ENCODE results near the gene NANOS1. TPM values are rescaled to one million over a fixed set of nuclear protein-coding genes. Genes with fewer than 3 reads are reported as not detected.

NANOS1 gene
- total and polyA plus RNA-seq, 2 experiments from 2014 or later = 1.6 to 2.9 TPM

- no peak for TF ChIP-seq ETS1 (IDR thresholded peaks at IDR 0.05)
- no peak for TF ChIP-seq EZH2 (IDR thresholded peaks at IDR 0.05; ENCODE audit: low read depth, unreplicated experiment)
- no peak for TF ChIP-seq ZNF114 (CRISPR knock-in tag; IDR thresholded peaks at IDR 0.05)
- no peak for TF ChIP-seq JUNB (IDR thresholded peaks at IDR 0.05; ENCODE audit: unreplicated experiment)
- TF ChIP-seq EZH2phosphoT487 (IDR thresholded peaks at IDR 0.05; ENCODE audit: unreplicated experiment) = no peak
- no peak for TF ChIP-seq POLR2AphosphoS5 (IDR thresholded peaks at IDR 0.05; ENCODE audit: low read depth)
- TF ChIP-seq CREB1 (CRISPR knock-in tag; IDR thresholded peaks at IDR 0.05; ENCODE audit: low read depth) = no peak
These were observed 39.2 kb upstream of the NANOS1 start (continued) for GRCh38 chr10:118990326-118990725.

- H3K4me3 ChIP-seq = no peak overlapping the region
- no peak overlapping the region for H3K4me2 ChIP-seq
- no peak overlapping the region for H3K27ac ChIP-seq (ENCODE audit: low read depth)
- H3K27ac Mint-ChIP-seq = no peak overlapping the region
- H3K9me3 Mint-ChIP-seq = peaks cover 2% of the 10 kb centered on the region; the same call in 1 of the 3 replicates
- DNase-seq (ENCODE audit: low spot score) (no peak), ATAC-seq (no peak)
- H3K4me1 Mint-ChIP-seq = no peaks in the 10 kb centered on the region
- H3K4me3 Mint-ChIP-seq = no peak overlapping the region
- H3K9me2 ChIP-seq (ENCODE audit: insufficient read depth) = no peaks in the 10 kb centered on the region; the same call in 1 of the 2 replicates
- H2AFZ ChIP-seq = no peak overlapping the region
- no peaks in the 10 kb centered on the region for H4K20me1 ChIP-seq (replicated peaks; ENCODE audit: insufficient read depth)
- no peaks in the 10 kb centered on the region for H3K36me3 Mint-ChIP-seq (ENCODE audit: low read depth)
- no peaks in the 10 kb centered on the region for H3K79me2 ChIP-seq (replicated peaks; ENCODE audit: insufficient read depth)
- no peaks in the 10 kb centered on the region for H3K36me3 ChIP-seq (ENCODE audit: insufficient read depth)
- no peaks in the 10 kb centered on the region for H3K4me1 ChIP-seq (ENCODE audit: insufficient read depth)
- H3K27me3 ChIP-seq (ENCODE audit: insufficient read depth) = no peaks in the 10 kb centered on the region
- no peaks in the 10 kb centered on the region for H3K27me3 Mint-ChIP-seq (ENCODE audit: insufficient read depth, low read depth, poor library complexity)
- H3F3A ChIP-seq (replicated peaks; ENCODE audit: low read depth) = no peaks in the 10 kb centered on the region
- TF ChIP-seq ZNF331 (CRISPR knock-in tag; IDR thresholded peaks at IDR 0.05; ENCODE audit: low read depth) = no peak
- TF ChIP-seq, protein P1, sequence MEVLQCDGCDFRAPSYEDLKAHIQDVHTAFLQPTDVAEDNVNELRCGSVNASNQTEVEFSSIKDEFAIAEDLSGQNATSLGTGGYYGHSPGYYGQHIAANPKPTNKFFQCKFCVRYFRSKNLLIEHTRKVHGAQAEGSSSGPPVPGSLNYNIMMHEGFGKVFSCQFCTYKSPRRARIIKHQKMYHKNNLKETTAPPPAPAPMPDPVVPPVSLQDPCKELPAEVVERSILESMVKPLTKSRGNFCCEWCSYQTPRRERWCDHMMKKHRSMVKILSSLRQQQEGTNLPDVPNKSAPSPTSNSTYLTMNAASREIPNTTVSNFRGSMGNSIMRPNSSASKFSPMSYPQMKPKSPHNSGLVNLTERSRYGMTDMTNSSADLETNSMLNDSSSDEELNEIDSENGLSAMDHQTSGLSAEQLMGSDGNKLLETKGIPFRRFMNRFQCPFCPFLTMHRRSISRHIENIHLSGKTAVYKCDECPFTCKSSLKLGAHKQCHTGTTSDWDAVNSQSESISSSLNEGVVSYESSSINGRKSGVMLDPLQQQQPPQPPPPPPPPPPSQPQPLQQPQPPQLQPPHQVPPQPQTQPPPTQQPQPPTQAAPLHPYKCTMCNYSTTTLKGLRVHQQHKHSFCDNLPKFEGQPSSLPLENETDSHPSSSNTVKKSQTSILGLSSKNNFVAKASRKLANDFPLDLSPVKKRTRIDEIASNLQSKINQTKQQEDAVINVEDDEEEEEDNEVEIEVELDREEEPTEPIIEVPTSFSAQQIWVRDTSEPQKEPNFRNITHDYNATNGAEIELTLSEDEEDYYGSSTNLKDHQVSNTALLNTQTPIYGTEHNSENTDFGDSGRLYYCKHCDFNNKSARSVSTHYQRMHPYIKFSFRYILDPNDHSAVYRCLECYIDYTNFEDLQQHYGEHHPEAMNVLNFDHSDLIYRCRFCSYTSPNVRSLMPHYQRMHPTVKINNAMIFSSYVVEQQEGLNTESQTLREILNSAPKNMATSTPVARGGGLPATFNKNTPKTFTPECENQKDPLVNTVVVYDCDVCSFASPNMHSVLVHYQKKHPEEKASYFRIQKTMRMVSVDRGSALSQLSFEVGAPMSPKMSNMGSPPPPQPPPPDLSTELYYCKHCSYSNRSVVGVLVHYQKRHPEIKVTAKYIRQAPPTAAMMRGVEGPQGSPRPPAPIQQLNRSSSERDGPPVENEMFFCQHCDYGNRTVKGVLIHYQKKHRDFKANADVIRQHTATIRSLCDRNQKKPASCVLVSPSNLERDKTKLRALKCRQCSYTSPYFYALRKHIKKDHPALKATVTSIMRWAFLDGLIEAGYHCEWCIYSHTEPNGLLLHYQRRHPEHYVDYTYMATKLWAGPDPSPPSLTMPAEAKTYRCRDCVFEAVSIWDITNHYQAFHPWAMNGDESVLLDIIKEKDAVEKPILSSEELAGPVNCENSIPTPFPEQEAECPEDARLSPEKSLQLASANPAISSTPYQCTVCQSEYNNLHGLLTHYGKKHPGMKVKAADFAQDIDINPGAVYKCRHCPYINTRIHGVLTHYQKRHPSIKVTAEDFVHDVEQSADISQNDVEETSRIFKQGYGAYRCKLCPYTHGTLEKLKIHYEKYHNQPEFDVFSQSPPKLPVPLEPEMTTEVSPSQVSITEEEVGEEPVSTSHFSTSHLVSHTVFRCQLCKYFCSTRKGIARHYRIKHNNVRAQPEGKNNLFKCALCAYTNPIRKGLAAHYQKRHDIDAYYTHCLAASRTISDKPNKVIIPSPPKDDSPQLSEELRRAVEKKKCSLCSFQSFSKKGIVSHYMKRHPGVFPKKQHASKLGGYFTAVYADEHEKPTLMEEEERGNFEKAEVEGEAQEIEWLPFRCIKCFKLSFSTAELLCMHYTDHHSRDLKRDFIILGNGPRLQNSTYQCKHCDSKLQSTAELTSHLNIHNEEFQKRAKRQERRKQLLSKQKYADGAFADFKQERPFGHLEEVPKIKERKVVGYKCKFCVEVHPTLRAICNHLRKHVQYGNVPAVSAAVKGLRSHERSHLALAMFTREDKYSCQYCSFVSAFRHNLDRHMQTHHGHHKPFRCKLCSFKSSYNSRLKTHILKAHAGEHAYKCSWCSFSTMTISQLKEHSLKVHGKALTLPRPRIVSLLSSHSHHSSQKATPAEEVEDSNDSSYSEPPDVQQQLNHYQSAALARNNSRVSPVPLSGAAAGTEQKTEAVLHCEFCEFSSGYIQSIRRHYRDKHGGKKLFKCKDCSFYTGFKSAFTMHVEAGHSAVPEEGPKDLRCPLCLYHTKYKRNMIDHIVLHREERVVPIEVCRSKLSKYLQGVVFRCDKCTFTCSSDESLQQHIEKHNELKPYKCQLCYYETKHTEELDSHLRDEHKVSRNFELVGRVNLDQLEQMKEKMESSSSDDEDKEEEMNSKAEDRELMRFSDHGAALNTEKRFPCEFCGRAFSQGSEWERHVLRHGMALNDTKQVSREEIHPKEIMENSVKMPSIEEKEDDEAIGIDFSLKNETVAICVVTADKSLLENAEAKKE (CRISPR knock-in tag; IDR thresholded peaks at IDR 0.05) = no peak
- TF ChIP-seq JUNB (IDR thresholded peaks at IDR 0.05; ENCODE audit: unreplicated experiment) = no peak
- TF ChIP-seq ZNF114 (CRISPR knock-in tag; IDR thresholded peaks at IDR 0.05) = no peak
- TF ChIP-seq, protein P2, sequence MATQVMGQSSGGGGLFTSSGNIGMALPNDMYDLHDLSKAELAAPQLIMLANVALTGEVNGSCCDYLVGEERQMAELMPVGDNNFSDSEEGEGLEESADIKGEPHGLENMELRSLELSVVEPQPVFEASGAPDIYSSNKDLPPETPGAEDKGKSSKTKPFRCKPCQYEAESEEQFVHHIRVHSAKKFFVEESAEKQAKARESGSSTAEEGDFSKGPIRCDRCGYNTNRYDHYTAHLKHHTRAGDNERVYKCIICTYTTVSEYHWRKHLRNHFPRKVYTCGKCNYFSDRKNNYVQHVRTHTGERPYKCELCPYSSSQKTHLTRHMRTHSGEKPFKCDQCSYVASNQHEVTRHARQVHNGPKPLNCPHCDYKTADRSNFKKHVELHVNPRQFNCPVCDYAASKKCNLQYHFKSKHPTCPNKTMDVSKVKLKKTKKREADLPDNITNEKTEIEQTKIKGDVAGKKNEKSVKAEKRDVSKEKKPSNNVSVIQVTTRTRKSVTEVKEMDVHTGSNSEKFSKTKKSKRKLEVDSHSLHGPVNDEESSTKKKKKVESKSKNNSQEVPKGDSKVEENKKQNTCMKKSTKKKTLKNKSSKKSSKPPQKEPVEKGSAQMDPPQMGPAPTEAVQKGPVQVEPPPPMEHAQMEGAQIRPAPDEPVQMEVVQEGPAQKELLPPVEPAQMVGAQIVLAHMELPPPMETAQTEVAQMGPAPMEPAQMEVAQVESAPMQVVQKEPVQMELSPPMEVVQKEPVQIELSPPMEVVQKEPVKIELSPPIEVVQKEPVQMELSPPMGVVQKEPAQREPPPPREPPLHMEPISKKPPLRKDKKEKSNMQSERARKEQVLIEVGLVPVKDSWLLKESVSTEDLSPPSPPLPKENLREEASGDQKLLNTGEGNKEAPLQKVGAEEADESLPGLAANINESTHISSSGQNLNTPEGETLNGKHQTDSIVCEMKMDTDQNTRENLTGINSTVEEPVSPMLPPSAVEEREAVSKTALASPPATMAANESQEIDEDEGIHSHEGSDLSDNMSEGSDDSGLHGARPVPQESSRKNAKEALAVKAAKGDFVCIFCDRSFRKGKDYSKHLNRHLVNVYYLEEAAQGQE (IDR thresholded peaks at IDR 0.05; ENCODE audit: unreplicated experiment) = no peak
- no peak for TF ChIP-seq STAT1 (IDR thresholded peaks at IDR 0.05; ENCODE audit: unreplicated experiment)
- TF ChIP-seq NANOG (IDR thresholded peaks at IDR 0.05; ENCODE audit: borderline replicate concordance) = no peak
- no peak for TF ChIP-seq CREB1 (CRISPR knock-in tag; IDR thresholded peaks at IDR 0.05; ENCODE audit: low read depth)
- TF ChIP-seq POLR2AphosphoS5 (IDR thresholded peaks at IDR 0.05; ENCODE audit: low read depth) = no peak
- TF ChIP-seq EZH2phosphoT487 (IDR thresholded peaks at IDR 0.05; ENCODE audit: unreplicated experiment) = no peak
- TF ChIP-seq CTCF (conservative IDR thresholded peaks at IDR 0.05; ENCODE audit: low read depth in 2 of 2) = no peak
- no peak for TF ChIP-seq EZH2 (IDR thresholded peaks at IDR 0.05; ENCODE audit: low read depth, unreplicated experiment)
These were observed 37.0 kb upstream of the NANOS1 start for GRCh38 chr10:118992496-118992895.

Measured in GM23338 (cell line).